Fibroblast of lung (primary cell): ENCODE data around the gene EPS8L3.

Source experiments
- EZH2 ChIP-seq: IDR thresholded peaks from 2 replicates; pipeline ENCODE4 v1.5.1; 2012; ENCODE audit warnings: low read length, control low read depth, mild to moderate bottlenecking; ENCODE audit errors: missing control alignments
- TF ChIP-seq, protein P1 (sequence below), 2 donors: IDR thresholded peaks in 1 of 2; conservative IDR thresholded peaks in 1 of 2; 1 replicate in 1 of 2; 2 replicates in 1 of 2; pipeline ENCODE4 v1.5.1; 2011 to 2012; ENCODE audit warnings: low read length in 2 of 2, control low read depth in 1 of 2, inconsistent platforms in 1 of 2, low read depth in 1 of 2, mild to moderate bottlenecking in 1 of 2

GRCh38 chr1:109705411-109705810, 58.3 kb downstream of the EPS8L3 start:
- TF ChIP-seq, protein P1, sequence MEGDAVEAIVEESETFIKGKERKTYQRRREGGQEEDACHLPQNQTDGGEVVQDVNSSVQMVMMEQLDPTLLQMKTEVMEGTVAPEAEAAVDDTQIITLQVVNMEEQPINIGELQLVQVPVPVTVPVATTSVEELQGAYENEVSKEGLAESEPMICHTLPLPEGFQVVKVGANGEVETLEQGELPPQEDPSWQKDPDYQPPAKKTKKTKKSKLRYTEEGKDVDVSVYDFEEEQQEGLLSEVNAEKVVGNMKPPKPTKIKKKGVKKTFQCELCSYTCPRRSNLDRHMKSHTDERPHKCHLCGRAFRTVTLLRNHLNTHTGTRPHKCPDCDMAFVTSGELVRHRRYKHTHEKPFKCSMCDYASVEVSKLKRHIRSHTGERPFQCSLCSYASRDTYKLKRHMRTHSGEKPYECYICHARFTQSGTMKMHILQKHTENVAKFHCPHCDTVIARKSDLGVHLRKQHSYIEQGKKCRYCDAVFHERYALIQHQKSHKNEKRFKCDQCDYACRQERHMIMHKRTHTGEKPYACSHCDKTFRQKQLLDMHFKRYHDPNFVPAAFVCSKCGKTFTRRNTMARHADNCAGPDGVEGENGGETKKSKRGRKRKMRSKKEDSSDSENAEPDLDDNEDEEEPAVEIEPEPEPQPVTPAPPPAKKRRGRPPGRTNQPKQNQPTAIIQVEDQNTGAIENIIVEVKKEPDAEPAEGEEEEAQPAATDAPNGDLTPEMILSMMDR (conservative IDR thresholded peaks at IDR 0.05 in 1 of 2, IDR thresholded peaks at IDR 0.05 in 1 of 2; ENCODE audit: low read depth in 1 of 2, low read length in 2 of 2), result no peak
- no peak for TF ChIP-seq EZH2
